ENCODE data around the gene VAMP4. TPM values are rescaled to one million over a fixed set of nuclear protein-coding genes. Genes with fewer than 3 reads are reported as not detected.

The VAMP4 gene
- total and polyA plus RNA-seq, 2 donors (not counting 3 experiments of a cell fraction or from before 2014, with no cell fraction given), result 2.1 to 10.4 TPM

DNA sequence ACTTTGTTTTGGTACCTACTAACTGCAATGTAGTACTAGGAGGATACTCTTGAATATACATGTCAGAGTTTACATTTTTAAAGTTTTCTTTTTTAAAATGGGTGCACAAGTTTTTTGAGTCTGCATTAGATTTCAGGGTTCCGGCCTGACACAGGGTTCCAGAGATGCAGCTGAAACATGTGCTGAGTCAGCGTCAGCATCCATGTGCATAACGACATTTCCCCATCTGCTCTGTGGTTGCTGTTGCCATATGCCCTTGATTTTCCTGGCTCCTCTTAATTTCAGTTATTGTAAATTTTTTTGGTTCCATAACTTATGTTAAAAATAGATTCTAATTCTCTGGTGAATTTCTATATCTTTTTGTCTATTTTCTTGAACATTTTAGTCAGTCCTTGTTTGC is 27.3 kb upstream of the VAMP4 start:
- DNase-seq (ENCODE audit: low read depth, low spot score), result no peak
- no peak for TF ChIP-seq POLR2A (IDR thresholded peaks at IDR 0.05; ENCODE audit: low read depth, low read length)
- TF ChIP-seq EZH2 (IDR thresholded peaks at IDR 0.05; ENCODE audit: borderline replicate concordance, low read depth, low read length, severe bottlenecking), result no peak
- intact Hi-C loops (cut with micrococcal nuclease), result no loop called here
- no peak overlapping the region for H2AFZ ChIP-seq (ENCODE audit: low read depth, low read length)
- H3K27me3 ChIP-seq (ENCODE audit: control insufficient read depth in 2 of 2, insufficient read depth in 2 of 2, low read length in 2 of 2), result peaks cover 2 to 8% of the 10 kb centered on the region in 2 experiments
- ChIA-PET CTCF (no interaction called here), POLR2A (no interaction called here)
- H3K79me2 ChIP-seq (ENCODE audit: control insufficient read depth, insufficient read depth, low read length), result no peaks in the 10 kb centered on the region
- H3K4me1 ChIP-seq (ENCODE audit: control insufficient read depth, extremely low read depth, insufficient read depth, low read length), result peaks cover 3% of the 10 kb centered on the region
- no peak for FAIRE-seq
- H3K36me3 ChIP-seq (ENCODE audit: control insufficient read depth in 2 of 2, extremely low read depth in 1 of 2, insufficient read depth in 2 of 2, low read length in 2 of 2), result no peaks in the 10 kb centered on the region
- dilution Hi-C loops (cut with MboI; ENCODE audit: extremely low pct_ligation_motif_present, low sequenced_read_pairs), result no loop called here
- no peak overlapping the region for H3K4me2 ChIP-seq (ENCODE audit: insufficient read depth, low read length)
- no peaks in the 10 kb centered on the region for H4K20me1 ChIP-seq (replicated peaks; ENCODE audit: control insufficient read depth, extremely low read depth, insufficient read depth, low read length)
- no peaks in the 10 kb centered on the region for H3K9me3 ChIP-seq (replicated peaks; ENCODE audit: control insufficient read depth, insufficient read depth, low read length)
- no peak overlapping the region for H3K27ac ChIP-seq (ENCODE audit: insufficient read depth, low read depth, low read length)
- no TSS peak for BruUV-seq (replicated peaks)
- no peaks in the 10 kb centered on the region for H3K9me1 ChIP-seq (replicated peaks; ENCODE audit: control insufficient read depth, extremely low read depth, insufficient read depth, low read length)
- H3K4me3 ChIP-seq (replicated peaks in 1 of 3; ENCODE audit: insufficient read depth in 1 of 3, low read depth in 1 of 3, low read length in 3 of 3), result no peak overlapping the region
- no peak overlapping the region for H3K9ac ChIP-seq (replicated peaks; ENCODE audit: extremely low read depth, insufficient read depth, low read length)

DNA sequence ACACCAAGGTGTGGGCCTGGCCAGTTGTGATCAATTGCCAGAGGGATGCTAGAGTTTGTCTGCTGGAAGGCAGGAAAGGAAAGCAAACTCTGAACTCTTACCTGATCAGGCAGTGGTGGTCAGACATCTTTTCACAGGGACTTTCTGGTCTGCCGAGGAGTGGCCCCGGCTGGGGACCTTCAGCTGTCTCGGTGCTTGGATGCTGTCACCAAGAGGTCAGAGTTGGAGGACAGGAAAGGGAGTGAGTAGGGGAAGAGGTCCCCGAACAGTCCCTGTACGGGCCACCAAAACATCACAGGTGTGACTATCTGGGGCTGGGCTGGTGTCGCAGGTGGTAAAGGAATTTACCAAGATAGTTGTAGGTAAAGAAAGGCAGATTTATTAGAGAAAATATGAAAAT is 21.9 kb upstream of the VAMP4 start:
- H3K9me1 ChIP-seq (replicated peaks; ENCODE audit: control insufficient read depth, extremely low read depth, insufficient read depth, low read length), result no peaks in the 10 kb centered on the region
- no peaks in the 10 kb centered on the region for H4K20me1 ChIP-seq (replicated peaks; ENCODE audit: control insufficient read depth, extremely low read depth, insufficient read depth, low read length)
- no peak overlapping the region for H3K4me2 ChIP-seq (ENCODE audit: insufficient read depth, low read length)
- dilution Hi-C loops (cut with MboI; ENCODE audit: extremely low pct_ligation_motif_present, low sequenced_read_pairs), result no loop called here
- no TSS peak for BruUV-seq (replicated peaks)
- no peaks in the 10 kb centered on the region for H3K36me3 ChIP-seq (ENCODE audit: control insufficient read depth in 2 of 2, extremely low read depth in 1 of 2, insufficient read depth in 2 of 2, low read length in 2 of 2)
- peaks cover 3% of the 10 kb centered on the region for H3K4me1 ChIP-seq (ENCODE audit: control insufficient read depth, extremely low read depth, insufficient read depth, low read length)
- no peak overlapping the region for H3K27ac ChIP-seq (ENCODE audit: insufficient read depth, low read depth, low read length)
- ChIA-PET POLR2A (no interaction called here), CTCF (no interaction called here)
- no peak for FAIRE-seq
- H3K9ac ChIP-seq (replicated peaks; ENCODE audit: extremely low read depth, insufficient read depth, low read length), result no peak overlapping the region
- H2AFZ ChIP-seq (ENCODE audit: low read depth, low read length), result no peak overlapping the region
- TF ChIP-seq FOS (IDR thresholded peaks at IDR 0.05; ENCODE audit: borderline replicate concordance, insufficient read depth, low read length) (no peak), POLR2AphosphoS5 (IDR thresholded peaks at IDR 0.05; ENCODE audit: insufficient read depth, low read depth, low read length) (no peak), POLR2A (IDR thresholded peaks at IDR 0.05; ENCODE audit: low read depth, low read length) (no peak), GATA2 (IDR thresholded peaks at IDR 0.05; ENCODE audit: insufficient read depth, insufficient read length, low read depth, low read length) (no peak), EZH2 (IDR thresholded peaks at IDR 0.05; ENCODE audit: borderline replicate concordance, low read depth, low read length, severe bottlenecking) (no peak), MYC (IDR thresholded peaks at IDR 0.05; ENCODE audit: low read depth, low read length) (no peak)
- TF ChIP-seq, protein P1, sequence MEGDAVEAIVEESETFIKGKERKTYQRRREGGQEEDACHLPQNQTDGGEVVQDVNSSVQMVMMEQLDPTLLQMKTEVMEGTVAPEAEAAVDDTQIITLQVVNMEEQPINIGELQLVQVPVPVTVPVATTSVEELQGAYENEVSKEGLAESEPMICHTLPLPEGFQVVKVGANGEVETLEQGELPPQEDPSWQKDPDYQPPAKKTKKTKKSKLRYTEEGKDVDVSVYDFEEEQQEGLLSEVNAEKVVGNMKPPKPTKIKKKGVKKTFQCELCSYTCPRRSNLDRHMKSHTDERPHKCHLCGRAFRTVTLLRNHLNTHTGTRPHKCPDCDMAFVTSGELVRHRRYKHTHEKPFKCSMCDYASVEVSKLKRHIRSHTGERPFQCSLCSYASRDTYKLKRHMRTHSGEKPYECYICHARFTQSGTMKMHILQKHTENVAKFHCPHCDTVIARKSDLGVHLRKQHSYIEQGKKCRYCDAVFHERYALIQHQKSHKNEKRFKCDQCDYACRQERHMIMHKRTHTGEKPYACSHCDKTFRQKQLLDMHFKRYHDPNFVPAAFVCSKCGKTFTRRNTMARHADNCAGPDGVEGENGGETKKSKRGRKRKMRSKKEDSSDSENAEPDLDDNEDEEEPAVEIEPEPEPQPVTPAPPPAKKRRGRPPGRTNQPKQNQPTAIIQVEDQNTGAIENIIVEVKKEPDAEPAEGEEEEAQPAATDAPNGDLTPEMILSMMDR (IDR thresholded peaks at IDR 0.05; ENCODE audit: extremely low read depth in 1 of 2, insufficient read depth in 1 of 2, low read depth in 1 of 2, low read length in 2 of 2), result no peak
- TF ChIP-seq, protein P2, sequence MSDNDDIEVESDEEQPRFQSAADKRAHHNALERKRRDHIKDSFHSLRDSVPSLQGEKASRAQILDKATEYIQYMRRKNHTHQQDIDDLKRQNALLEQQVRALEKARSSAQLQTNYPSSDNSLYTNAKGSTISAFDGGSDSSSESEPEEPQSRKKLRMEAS (IDR thresholded peaks at IDR 0.05; ENCODE audit: insufficient read depth, insufficient read length), result no peak
- H3K79me2 ChIP-seq (ENCODE audit: control insufficient read depth, insufficient read depth, low read length), result no peaks in the 10 kb centered on the region
- DNase-seq (ENCODE audit: low read depth, low spot score), result no peak
- intact Hi-C loops (cut with micrococcal nuclease), result no loop called here
- H3K4me3 ChIP-seq (replicated peaks in 1 of 3; ENCODE audit: insufficient read depth in 1 of 3, low read depth in 1 of 3, low read length in 3 of 3), result no peak overlapping the region
- peaks cover 4 to 8% of the 10 kb centered on the region in 2 experiments for H3K27me3 ChIP-seq (ENCODE audit: control insufficient read depth in 2 of 2, insufficient read depth in 2 of 2, low read length in 2 of 2)
- no peaks in the 10 kb centered on the region for H3K9me3 ChIP-seq (replicated peaks; ENCODE audit: control insufficient read depth, insufficient read depth, low read length)
